SH-SY5Y (cell line): ENCODE data around the gene PNISR.

Experiments used
- GATA2 ChIP-seq: IDR thresholded peaks from 2 replicates; pipeline ENCODE4 v1.6.1; 2011; ENCODE audit warnings: mild to moderate bottlenecking, low read depth, low read length
- GATA3 ChIP-seq: IDR thresholded peaks from 2 replicates; pipeline ENCODE4 v1.6.1; 2011; ENCODE audit warnings: low read depth, mild to moderate bottlenecking, low read length, moderate library complexity

- TF ChIP-seq GATA3 = no peak
- TF ChIP-seq GATA2 = no peak
These were observed 65.3 kb downstream of the PNISR start for GRCh38 chr6:99359800-99360199.
